ENCODE measurements around the gene RRP15. TPM values are rescaled to one million over a fixed set of nuclear protein-coding genes. Genes with fewer than 3 reads are reported as not detected.

The RRP15 gene
- total RNA-seq, 1 experiment from 2014 or later: 38.4 TPM

- no TSS peak for BruUV-seq (replicated peaks)
- Histone ChIP-seq H3K36me3 (ENCODE audit: insufficient read depth, low read length, poor library complexity, severe bottlenecking) (no peaks in the 10 kb centered on the region), H3K27ac (ENCODE audit: low read depth, low read length, poor library complexity, severe bottlenecking) (no peak overlapping the region), H3K4me1 (ENCODE audit: insufficient read depth, low read length, poor library complexity, severe bottlenecking) (no peaks in the 10 kb centered on the region), H3K9me3 (ENCODE audit: low read depth, low read length, poor library complexity, severe bottlenecking) (no peaks in the 10 kb centered on the region), H3K4me3 (ENCODE audit: low read depth, low read length, poor library complexity, severe bottlenecking) (no peak overlapping the region), H3K27me3 (replicated peaks; ENCODE audit: insufficient read depth, low read depth, low read length, poor library complexity) (peaks cover 31% of the 10 kb centered on the region)
- intact Hi-C loops (cut with micrococcal nuclease; ENCODE audit: unreplicated experiment): no loop called here
- POLR2A ChIA-PET (ENCODE audit: low non-redundant PET): no interaction called here
- TF ChIP-seq CTCF (conservative IDR thresholded peaks at IDR 0.05; ENCODE audit: low read depth, low read length) (no peak), EZH2 (IDR thresholded peaks at IDR 0.05; ENCODE audit: borderline replicate concordance, low read depth, low read length, poor library complexity, severe bottlenecking) (no peak)
- CTCF ChIA-PET: no interaction called here
- peak; percentile 27 for DNase-seq (ENCODE audit: low spot score)
These were observed 18.7 kb upstream of the RRP15 start for GRCh38 chr1:218266356-218266755.

GRCh38 chr1:218272366-218272765 is 12.7 kb upstream of the RRP15 start:
- BruUV-seq (replicated peaks): no TSS peak
- TF ChIP-seq CTCF (conservative IDR thresholded peaks at IDR 0.05; ENCODE audit: low read depth, low read length) (no peak), EZH2 (IDR thresholded peaks at IDR 0.05; ENCODE audit: borderline replicate concordance, low read depth, low read length, poor library complexity, severe bottlenecking) (no peak)
- Histone ChIP-seq H3K4me3 (ENCODE audit: low read depth, low read length, poor library complexity, severe bottlenecking) (no peak overlapping the region), H3K27ac (ENCODE audit: low read depth, low read length, poor library complexity, severe bottlenecking) (no peak overlapping the region), H3K27me3 (replicated peaks; ENCODE audit: insufficient read depth, low read depth, low read length, poor library complexity) (peaks cover 33% of the 10 kb centered on the region), H3K4me1 (ENCODE audit: insufficient read depth, low read length, poor library complexity, severe bottlenecking) (no peaks in the 10 kb centered on the region), H3K9me3 (ENCODE audit: low read depth, low read length, poor library complexity, severe bottlenecking) (no peaks in the 10 kb centered on the region), H3K36me3 (ENCODE audit: insufficient read depth, low read length, poor library complexity, severe bottlenecking) (no peaks in the 10 kb centered on the region)
- ChIA-PET POLR2A (ENCODE audit: low non-redundant PET) (no interaction called here), CTCF (no interaction called here)
- intact Hi-C loops (cut with micrococcal nuclease; ENCODE audit: unreplicated experiment): no loop called here
- no peak for DNase-seq (ENCODE audit: low spot score)

GRCh38 chr1:218273762-218274479 is 11.2 kb upstream of the RRP15 start:
- Histone ChIP-seq H3K4me3 (ENCODE audit: low read depth, low read length, poor library complexity, severe bottlenecking) (no peak overlapping the region), H3K27ac (ENCODE audit: low read depth, low read length, poor library complexity, severe bottlenecking) (no peak overlapping the region), H3K27me3 (replicated peaks; ENCODE audit: insufficient read depth, low read depth, low read length, poor library complexity) (peaks cover 32% of the 10 kb centered on the region), H3K9me3 (ENCODE audit: low read depth, low read length, poor library complexity, severe bottlenecking) (no peaks in the 10 kb centered on the region), H3K36me3 (ENCODE audit: insufficient read depth, low read length, poor library complexity, severe bottlenecking) (no peaks in the 10 kb centered on the region), H3K4me1 (ENCODE audit: insufficient read depth, low read length, poor library complexity, severe bottlenecking) (no peaks in the 10 kb centered on the region)
- BruUV-seq (replicated peaks): no TSS peak
- DNase-seq (ENCODE audit: low spot score): no peak
- ChIA-PET CTCF (no interaction called here), POLR2A (ENCODE audit: low non-redundant PET) (no interaction called here)
- intact Hi-C loops (cut with micrococcal nuclease; ENCODE audit: unreplicated experiment): no loop called here
- TF ChIP-seq EZH2 (IDR thresholded peaks at IDR 0.05; ENCODE audit: borderline replicate concordance, low read depth, low read length, poor library complexity, severe bottlenecking) (no peak), CTCF (conservative IDR thresholded peaks at IDR 0.05; ENCODE audit: low read depth, low read length) (no peak)

Measured in A673 (cell line).